Activated CD4-positive, alpha-beta T cell treated with anti-CD3 and anti-CD28 coated beads for 36 hours (primary cell): ENCODE data around the gene VPS4B. TPM values are rescaled to one million over a fixed set of nuclear protein-coding genes. Genes with fewer than 3 reads are reported as not detected.

Source experiments
- ATAC-seq: fragments of 200-7000 bp; cut with Tn5 transposase; one replicate; pipeline ENCODE4 v1.10.0; 2021; ENCODE audit warnings: mild to moderate bottlenecking, moderate library complexity
- CTCF ChIA-PET: fragments of 350-600 bp; sonication (Branson Sonifier 250); formaldehyde crosslinking; loops from one replicate; lab custom pipeline; 2021; ENCODE audit warnings: antibody characterized with exemption; lab: Charles Lee
- POLR2A ChIA-PET: fragments of 350-600 bp; sonication (Branson Sonifier 250); formaldehyde crosslinking; loops from one replicate; lab custom pipeline; 2021; ENCODE audit warnings: antibody characterized with exemption, inconsistent platforms; lab: Charles Lee
- DNase-seq: peaks from one replicate; pipeline ENCODE4 v3.0.0-alpha.2; 2020
- H3K27ac Mint-ChIP-seq: one replicate; pipeline ENCODE4 v1.8.0; 2021; ENCODE audit warnings: mixed read lengths
- H3K27me3 Mint-ChIP-seq: one replicate; pipeline ENCODE4 v1.8.0; 2021; ENCODE audit warnings: mixed read lengths
- H3K36me3 Mint-ChIP-seq: one replicate; pipeline ENCODE4 v1.8.0; 2021; ENCODE audit warnings: low read depth, mixed read lengths
- H3K4me1 Mint-ChIP-seq: one replicate; pipeline ENCODE4 v1.8.0; 2021; ENCODE audit warnings: mixed read lengths
- H3K4me3 Mint-ChIP-seq: one replicate; pipeline ENCODE4 v1.8.0; 2021; ENCODE audit warnings: mild to moderate bottlenecking, moderate library complexity, mixed read lengths
- H3K9me3 Mint-ChIP-seq: one replicate; pipeline ENCODE4 v1.8.0; 2021; ENCODE audit warnings: low read depth, mixed read lengths
- intact Hi-C, 2 experiments: fragments of 100-400 bp; cut with DNase I in 1 of 2; cut with micrococcal nuclease in 1 of 2; formaldehyde crosslinking; loops; one replicate each; pipeline versions ENCODE4 v1.14.2 to v1.15.1; 2022 to 2024; cut with DNase I, micrococcal nuclease
- total RNA-seq, 2 experiments: library from RNA; stranded (reverse); gene quantifications; one replicate each; pipeline ENCODE4 v1.2.3, GENCODE V29; 2021

VPS4B gene
- total RNA-seq, 2 experiments from 2014 or later, result 40.7 to 48.4 TPM

- Mint-ChIP-seq H3K27ac (no peak overlapping the region), H3K27me3 (no peaks in the 10 kb centered on the region), H3K36me3 (no peaks in the 10 kb centered on the region), H3K9me3 (no peaks in the 10 kb centered on the region), H3K4me1 (no peaks in the 10 kb centered on the region), H3K4me3 (no peak overlapping the region)
- DNase-seq (no peak), ATAC-seq (no peak)
- POLR2A ChIA-PET, result no interaction called here
- intact Hi-C loops, result no loop called here
- CTCF ChIA-PET, result interaction anchor here (1.4 kb wide), 1 partner anchor 10 kb away, joined by 5 read pairs; no protein-coding TSS in a partner anchor
Observed at GRCh38 chr18:63449426-63449825, 27.1 kb upstream of the VPS4B start.

DNA sequence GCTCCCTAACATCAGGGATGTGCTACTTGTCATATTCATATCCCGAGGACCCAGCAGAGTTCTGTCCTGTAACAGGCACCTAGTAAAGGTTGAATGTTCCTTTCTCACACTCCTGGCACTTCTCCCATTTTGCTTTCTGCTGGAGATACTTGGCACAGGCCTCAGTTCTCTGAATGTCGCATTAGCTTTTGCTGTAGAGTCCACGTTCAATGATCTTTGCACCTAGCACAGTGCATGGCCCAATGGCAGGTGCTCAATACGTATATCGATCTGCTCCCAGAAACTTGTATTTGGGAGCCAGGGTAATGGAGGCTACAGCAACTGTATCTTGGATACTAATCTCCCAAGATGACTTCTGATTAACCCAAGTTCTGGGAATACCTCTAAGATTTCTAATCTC, 24.8 kb upstream of the VPS4B start:
- H3K4me3 Mint-ChIP-seq, result no peak overlapping the region
- ChIA-PET CTCF (interaction anchor here (0.5 to 0.8 kb wide), 2 partner anchors 10 to 335 kb away, joined by 3 to 4 read pairs; no protein-coding TSS in a partner anchor), POLR2A (no interaction called here)
- no peak overlapping the region for H3K27ac Mint-ChIP-seq
- H3K9me3 Mint-ChIP-seq, result no peaks in the 10 kb centered on the region
- H3K27me3 Mint-ChIP-seq, result no peaks in the 10 kb centered on the region
- no peaks in the 10 kb centered on the region for H3K4me1 Mint-ChIP-seq
- intact Hi-C loops, result no loop called here
- no peaks in the 10 kb centered on the region for H3K36me3 Mint-ChIP-seq
- DNase-seq, result no peak
- no peak for ATAC-seq

DNA sequence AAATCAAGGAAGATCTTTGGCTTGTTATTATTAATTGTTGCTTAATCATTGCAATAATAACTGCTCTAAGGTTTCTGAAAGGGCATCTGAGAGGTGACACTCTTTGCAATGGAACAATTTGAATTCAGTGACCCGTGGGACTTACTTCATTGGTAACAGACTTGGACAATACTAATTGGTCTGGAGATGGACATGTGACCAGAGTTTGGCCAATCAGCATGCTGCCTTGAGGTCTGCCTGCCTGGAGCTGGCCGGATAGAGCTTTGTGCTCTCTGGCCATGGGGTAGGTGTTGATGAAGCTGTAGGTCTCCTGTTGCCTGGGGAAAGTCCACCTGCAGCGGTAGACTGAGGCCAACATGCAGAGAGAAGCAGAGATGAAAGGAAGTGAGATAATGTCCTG, 24.0 kb upstream of the VPS4B start:
- POLR2A ChIA-PET, result no interaction called here
- Mint-ChIP-seq H3K36me3 (no peaks in the 10 kb centered on the region), H3K4me1 (no peaks in the 10 kb centered on the region), H3K4me3 (no peak overlapping the region), H3K27ac (no peak overlapping the region), H3K9me3 (no peaks in the 10 kb centered on the region), H3K27me3 (no peaks in the 10 kb centered on the region)
- DNase-seq, result no peak
- intact Hi-C loops, result no loop called here
- no peak for ATAC-seq
- CTCF ChIA-PET, result interaction anchor here (0.5 to 1.8 kb wide), 4 partner anchors 12 to 334 kb away, joined by 3 to 4 read pairs (median 3); no protein-coding TSS in a partner anchor

- Mint-ChIP-seq H3K9me3 (no peaks in the 10 kb centered on the region), H3K36me3 (no peaks in the 10 kb centered on the region), H3K27me3 (no peaks in the 10 kb centered on the region), H3K4me1 (no peaks in the 10 kb centered on the region), H3K27ac (no peak overlapping the region), H3K4me3 (no peak overlapping the region)
- CTCF ChIA-PET, result interaction anchor here (0.8 to 1.8 kb wide), 8 partner anchors 10 to 674 kb away, joined by 3 to 4 read pairs (median 3); no protein-coding TSS in a partner anchor
- POLR2A ChIA-PET, result no interaction called here
- intact Hi-C loops, result no loop called here
- DNase-seq (no peak), ATAC-seq (no peak)
Observed at GRCh38 chr18:63445037-63445436, 22.8 kb upstream of the VPS4B start.

DNA sequence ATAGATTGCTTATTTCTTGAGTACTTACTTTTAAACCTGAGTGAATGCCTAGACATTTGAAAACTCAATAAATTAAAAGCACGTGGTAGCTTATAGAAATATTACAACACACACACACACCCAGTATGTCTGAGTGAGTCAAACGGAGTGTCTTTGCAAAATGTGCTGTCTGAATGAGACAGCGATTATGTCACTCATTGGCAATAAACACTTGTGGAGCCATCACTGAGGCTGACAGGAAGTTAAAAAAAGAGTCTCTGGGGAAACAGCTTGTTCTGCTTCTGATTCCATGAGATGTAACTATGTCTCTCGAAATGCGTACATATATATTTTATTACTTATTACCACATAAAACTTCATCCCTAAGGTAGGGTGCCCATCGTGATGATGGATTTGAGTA, 22.3 kb upstream of the VPS4B start:
- POLR2A ChIA-PET, result no interaction called here
- intact Hi-C loops, result loop anchor here in 1 of 2 experiments (5.0 kb wide), 1 partner anchor 807 kb away; no protein-coding TSS in a partner anchor

GRCh38 chr18:63443829-63444228, 21.6 kb upstream of the VPS4B start:
- no peaks in the 10 kb centered on the region for H3K36me3 Mint-ChIP-seq
- H3K4me3 Mint-ChIP-seq, result no peak overlapping the region
- DNase-seq, result peak; percentile 33
- CTCF ChIA-PET, result interaction anchor here (0.7 to 1.3 kb wide), 4 partner anchors 73 to 673 kb away, joined by 3 to 5 read pairs (median 4); partner anchors contain the start of gene BCL2
- no peaks in the 10 kb centered on the region for H3K4me1 Mint-ChIP-seq
- peak; percentile 61 for ATAC-seq
- POLR2A ChIA-PET, result no interaction called here
- no peaks in the 10 kb centered on the region for H3K9me3 Mint-ChIP-seq
- H3K27me3 Mint-ChIP-seq, result no peaks in the 10 kb centered on the region
- intact Hi-C loops, result loop anchor here in 1 of 2 experiments (5.0 kb wide), 1 partner anchor 807 kb away; no protein-coding TSS in a partner anchor
- no peak overlapping the region for H3K27ac Mint-ChIP-seq

More for the DNA sequence above, 22.3 kb upstream of the VPS4B start:
- Mint-ChIP-seq H3K4me3 (no peak overlapping the region), H3K9me3 (no peaks in the 10 kb centered on the region), H3K27ac (no peak overlapping the region), H3K4me1 (no peaks in the 10 kb centered on the region), H3K27me3 (no peaks in the 10 kb centered on the region), H3K36me3 (no peaks in the 10 kb centered on the region)
- CTCF ChIA-PET, result interaction anchor here (0.7 to 1.8 kb wide), 9 partner anchors 10 to 673 kb away, joined by 3 to 5 read pairs (median 3); partner anchors contain the start of gene BCL2
- DNase-seq (no peak), ATAC-seq (peak; percentile 74)

DNA sequence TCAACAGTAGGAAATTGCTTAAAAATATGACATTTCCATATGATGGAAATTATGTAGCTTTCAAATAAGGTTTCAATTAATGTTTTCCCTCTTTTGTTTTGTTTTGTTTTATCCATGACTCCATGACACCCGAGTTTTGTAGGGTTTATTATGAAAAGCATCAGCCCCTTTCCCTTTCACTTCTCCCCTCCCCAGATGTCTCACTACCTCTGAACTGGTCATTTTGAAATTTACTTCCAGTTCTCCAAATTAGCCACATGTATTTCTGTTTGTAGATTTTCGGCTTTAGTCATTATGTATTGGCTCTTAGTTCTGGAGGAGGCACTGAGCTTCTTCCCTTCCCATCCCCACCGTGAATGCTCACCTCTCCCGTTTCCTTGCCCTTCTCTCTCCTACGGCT, 18.6 kb upstream of the VPS4B start:
- Mint-ChIP-seq H3K27ac (no peak overlapping the region), H3K36me3 (no peaks in the 10 kb centered on the region), H3K27me3 (peaks cover 3% of the 10 kb centered on the region), H3K9me3 (no peaks in the 10 kb centered on the region), H3K4me3 (no peak overlapping the region), H3K4me1 (no peaks in the 10 kb centered on the region)
- ChIA-PET POLR2A (no interaction called here), CTCF (interaction anchor here (0.7 to 3.4 kb wide), 12 partner anchors 10 to 424 kb away, joined by 3 to 58 read pairs (median 4); no protein-coding TSS in a partner anchor)
- ATAC-seq (no peak), DNase-seq (no peak)
- intact Hi-C loops, result loop anchor here in 1 of 2 experiments (5.0 kb wide), 1 partner anchor 804 kb away; no protein-coding TSS in a partner anchor

- DNase-seq, result no peak
- Mint-ChIP-seq H3K9me3 (no peaks in the 10 kb centered on the region), H3K4me3 (no peak overlapping the region), H3K4me1 (no peaks in the 10 kb centered on the region), H3K27me3 (peaks cover 3% of the 10 kb centered on the region), H3K36me3 (no peaks in the 10 kb centered on the region), H3K27ac (no peak overlapping the region)
- CTCF ChIA-PET, result interaction anchor here (0.5 to 3.4 kb wide), 27 partner anchors 8 to 510 kb away, joined by 3 to 58 read pairs (median 5); partner anchors contain the start of genes SERPINB2 and VPS4B
- no peak for ATAC-seq
- intact Hi-C loops, result loop anchor here in 1 of 2 experiments (5.0 kb wide), 1 partner anchor 803 kb away; no protein-coding TSS in a partner anchor
- POLR2A ChIA-PET, result no interaction called here
Observed at GRCh38 chr18:63440219-63440618, 17.9 kb upstream of the VPS4B start.

GRCh38 chr18:63439334-63439733, 17.1 kb upstream of the VPS4B start:
- H3K27ac Mint-ChIP-seq, result no peak overlapping the region
- H3K4me3 Mint-ChIP-seq, result no peak overlapping the region
- POLR2A ChIA-PET, result interaction anchor here (0.7 to 1.2 kb wide), 2 partner anchors 33 to 73 kb away, joined by 3 to 5 read pairs; no protein-coding TSS in a partner anchor
- peak; percentile 36 for ATAC-seq
- CTCF ChIA-PET, result interaction anchor here (0.5 to 3.4 kb wide), 60 partner anchors 9 to 1154 kb away, joined by 3 to 58 read pairs (median 4); partner anchors contain the start of genes BCL2, KDSR and VPS4B
- intact Hi-C loops, result loop anchor here (1.0 to 5.0 kb wide), 9 partner anchors 17 to 423 kb away; partner anchors contain the start of genes KDSR (in 1 of the 2) and VPS4B (in 1 of the 2)
- H3K36me3 Mint-ChIP-seq, result no peaks in the 10 kb centered on the region
- no peaks in the 10 kb centered on the region for H3K9me3 Mint-ChIP-seq
- no peaks in the 10 kb centered on the region for H3K4me1 Mint-ChIP-seq
- peaks cover 3% of the 10 kb centered on the region for H3K27me3 Mint-ChIP-seq
- DNase-seq, result peak; percentile 56

GRCh38 chr18:63438181-63438580, 15.9 kb upstream of the VPS4B start:
- Mint-ChIP-seq H3K9me3 (no peaks in the 10 kb centered on the region), H3K36me3 (no peaks in the 10 kb centered on the region), H3K27me3 (peaks cover 4% of the 10 kb centered on the region), H3K4me1 (no peaks in the 10 kb centered on the region), H3K4me3 (no peak overlapping the region), H3K27ac (no peak overlapping the region)
- no peak for DNase-seq
- intact Hi-C loops, result loop anchor here (2.0 to 5.0 kb wide), 6 partner anchors 15 to 421 kb away; partner anchors contain the start of genes KDSR (in 1 of the 2) and VPS4B (in 1 of the 2)
- CTCF ChIA-PET, result interaction anchor here (0.6 to 3.4 kb wide), 36 partner anchors 8 to 972 kb away, joined by 3 to 58 read pairs (median 6); partner anchors contain the start of genes BCL2 and VPS4B
- POLR2A ChIA-PET, result no interaction called here
- ATAC-seq, result no peak

- ATAC-seq, result no peak
- ChIA-PET POLR2A (no interaction called here), CTCF (interaction anchor here (0.8 to 1.7 kb wide), 3 partner anchors 9 to 19 kb away, joined by 3 to 5 read pairs (median 3); no protein-coding TSS in a partner anchor)
- H3K4me3 Mint-ChIP-seq, result no peak overlapping the region
- H3K27ac Mint-ChIP-seq, result no peak overlapping the region
- H3K9me3 Mint-ChIP-seq, result no peaks in the 10 kb centered on the region
- H3K4me1 Mint-ChIP-seq, result no peaks in the 10 kb centered on the region
- intact Hi-C loops, result no loop called here
- H3K36me3 Mint-ChIP-seq, result no peaks in the 10 kb centered on the region
- DNase-seq, result no peak
- H3K27me3 Mint-ChIP-seq, result peaks cover 15% of the 10 kb centered on the region
Observed at GRCh38 chr18:63433334-63433866, 11.1 kb upstream of the VPS4B start.
